ENCODE results near the gene PROCR.
"Not testable (repeated sequence)": the region's sequence is repeated elsewhere in the genome, so short reads cannot be mapped to it uniquely, and the experiment has no call there.

Gene PROCR

DNA sequence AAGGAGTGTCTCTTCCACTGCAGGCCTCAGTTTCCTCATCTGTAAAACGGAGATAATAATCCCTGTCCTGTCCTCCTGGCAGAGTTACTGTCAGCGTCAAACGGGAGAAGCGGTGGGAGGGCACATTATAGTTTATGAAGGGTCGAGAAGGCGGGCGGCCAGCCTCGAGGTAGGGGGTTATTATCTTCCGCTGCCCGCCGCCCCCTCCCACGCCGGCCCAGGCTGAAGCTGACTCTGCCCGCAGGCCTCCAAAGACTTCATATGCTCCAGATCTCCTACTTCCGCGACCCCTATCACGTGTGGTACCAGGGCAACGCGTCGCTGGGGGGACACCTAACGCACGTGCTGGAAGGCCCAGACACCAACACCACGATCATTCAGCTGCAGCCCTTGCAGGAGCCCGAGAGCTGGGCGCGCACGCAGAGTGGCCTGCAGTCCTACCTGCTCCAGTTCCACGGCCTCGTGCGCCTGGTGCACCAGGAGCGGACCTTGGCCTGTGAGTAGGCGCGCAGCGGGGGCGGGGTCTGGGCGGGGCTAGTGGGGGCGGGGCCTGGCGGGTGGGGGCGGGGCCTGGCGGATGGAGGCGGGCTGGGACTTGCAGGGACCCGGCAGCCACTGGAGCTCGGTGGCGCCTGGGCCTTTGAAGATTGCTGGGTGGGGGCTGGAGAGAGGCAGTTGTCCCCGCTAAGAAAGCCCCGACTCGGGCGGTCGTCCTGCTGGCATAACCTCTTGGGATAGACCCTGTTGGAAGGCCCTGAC, 2.8 kb downstream of the PROCR start:
- Mint-ChIP-seq H3K27ac (no peak overlapping the region), H3K36me3 (peaks cover 17% of the 10 kb centered on the region), H3K4me3 (no peak overlapping the region), H3K9me3 (no peaks in the 10 kb centered on the region), H3K4me1 (peaks cover 32% of the 10 kb centered on the region)
- no peak for ATAC-seq
- DNase-seq (ENCODE audit: low spot score in 2 of 2), result no peak

DNA sequence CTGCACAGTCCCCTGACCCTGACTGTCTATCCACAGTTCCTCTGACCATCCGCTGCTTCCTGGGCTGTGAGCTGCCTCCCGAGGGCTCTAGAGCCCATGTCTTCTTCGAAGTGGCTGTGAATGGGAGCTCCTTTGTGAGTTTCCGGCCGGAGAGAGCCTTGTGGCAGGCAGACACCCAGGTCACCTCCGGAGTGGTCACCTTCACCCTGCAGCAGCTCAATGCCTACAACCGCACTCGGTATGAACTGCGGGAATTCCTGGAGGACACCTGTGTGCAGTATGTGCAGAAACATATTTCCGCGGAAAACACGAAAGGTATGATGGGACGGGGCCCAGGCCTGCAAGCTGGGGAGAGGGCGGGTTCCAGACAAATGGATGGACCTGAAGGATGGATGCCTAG, 4.3 kb downstream of the PROCR start:
- Mint-ChIP-seq H3K4me1 (peaks cover 32% of the 10 kb centered on the region), H3K4me3 (no peak overlapping the region), H3K36me3 (peaks cover 17% of the 10 kb centered on the region), H3K9me3 (no peaks in the 10 kb centered on the region), H3K27ac (no peak overlapping the region)
- DNase-seq (ENCODE audit: low spot score in 2 of 2) (no peak), ATAC-seq (no peak)

DNA sequence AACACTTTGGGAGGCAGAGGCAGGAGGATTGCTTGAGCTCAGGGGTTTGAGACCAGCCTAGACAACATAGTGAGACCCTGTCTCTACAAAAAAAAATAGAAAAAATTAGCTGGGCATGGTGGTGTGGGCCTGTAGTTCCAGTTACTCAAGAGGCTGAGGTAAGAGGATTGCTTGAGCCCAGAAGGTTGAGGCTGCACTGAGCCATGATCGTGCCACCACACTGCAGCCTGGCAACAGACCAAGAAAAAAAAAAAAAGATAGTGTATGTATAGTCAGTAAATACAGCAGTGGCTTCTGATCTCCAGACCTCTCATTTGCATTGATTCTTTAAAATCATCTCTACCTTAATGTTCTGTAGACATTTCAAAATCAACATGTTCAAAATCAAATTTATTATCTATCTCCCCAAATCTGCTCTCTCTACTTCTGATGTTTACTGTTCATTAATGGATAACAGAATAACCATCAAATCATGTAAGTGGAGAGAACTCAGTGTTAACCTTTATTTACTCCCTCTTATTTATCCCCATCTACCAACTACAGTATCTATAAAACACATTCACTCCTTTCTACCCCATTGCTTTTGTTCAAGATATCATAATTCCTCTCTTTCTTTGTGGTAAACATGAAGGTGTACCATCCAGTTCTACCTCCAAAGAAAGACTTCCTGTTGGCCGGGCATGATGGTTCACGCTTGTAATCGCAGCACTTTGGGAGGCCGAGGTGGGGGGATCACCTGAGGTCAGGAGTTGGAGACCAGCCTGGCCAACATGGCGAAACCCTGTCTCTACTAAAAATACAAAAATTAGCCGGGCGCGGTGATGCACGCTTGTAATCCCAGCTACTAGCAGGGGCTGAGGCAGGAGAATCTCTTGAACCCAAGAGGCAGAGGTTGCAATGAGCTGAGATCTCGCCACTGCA, 7.7 kb downstream of the PROCR start:
- ATAC-seq (no peak), DNase-seq (ENCODE audit: low spot score in 2 of 2) (no peak)
- H3K9me3 Mint-ChIP-seq, result no peaks in the 10 kb centered on the region
- H3K4me1 Mint-ChIP-seq, result peaks cover 1% of the 10 kb centered on the region
- no peak overlapping the region for H3K27ac Mint-ChIP-seq
- peaks cover 10% of the 10 kb centered on the region for H3K36me3 Mint-ChIP-seq
- H3K4me3 Mint-ChIP-seq, result no peak overlapping the region

DNA sequence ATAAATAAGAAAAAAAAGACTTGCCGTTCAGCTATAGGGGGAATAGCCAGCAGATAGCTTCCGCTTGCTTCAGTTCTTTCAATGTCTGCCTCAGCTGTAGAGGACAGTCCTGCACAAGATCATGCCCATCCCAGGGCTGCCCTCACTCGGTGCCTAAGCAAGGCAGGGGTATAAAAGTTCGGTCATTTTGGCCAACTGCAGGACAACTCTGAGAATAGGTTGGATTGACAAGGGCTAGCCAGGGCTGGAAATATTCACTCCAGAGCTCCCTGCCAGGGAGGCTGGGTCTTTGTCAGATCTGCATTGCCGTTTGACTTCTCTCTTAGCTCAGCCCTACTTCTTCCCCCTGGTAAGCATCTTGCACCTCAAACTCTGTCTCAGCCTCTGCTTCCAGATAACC, 8.4 kb downstream of the PROCR start:
- Mint-ChIP-seq H3K36me3 (peaks cover 10% of the 10 kb centered on the region), H3K4me3 (no peak overlapping the region), H3K9me3 (no peaks in the 10 kb centered on the region), H3K27ac (no peak overlapping the region), H3K4me1 (no peaks in the 10 kb centered on the region)
- no peak for DNase-seq (ENCODE audit: low spot score in 2 of 2)
- no peak for ATAC-seq

DNA sequence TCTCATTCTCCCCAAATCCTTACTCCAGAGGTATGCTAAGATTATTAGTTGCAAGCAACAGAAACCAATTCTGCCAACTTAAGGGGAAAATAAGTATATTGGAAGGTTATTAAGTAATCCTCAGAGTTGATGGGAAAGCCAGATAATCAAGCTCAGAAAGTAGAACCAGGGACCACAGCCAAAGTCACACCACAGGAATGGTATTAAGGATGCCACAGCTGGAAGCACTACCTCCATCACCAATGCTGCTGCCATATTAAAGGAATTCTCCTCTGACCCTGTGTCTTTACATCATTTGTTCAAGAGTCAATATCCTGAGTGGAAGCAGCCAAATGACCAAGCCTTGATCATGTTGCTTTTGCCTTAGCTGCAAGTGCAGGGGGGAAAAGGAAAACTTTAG, 9.9 kb downstream of the PROCR start:
- Mint-ChIP-seq H3K27ac (no peak overlapping the region), H3K9me3 (no peaks in the 10 kb centered on the region), H3K36me3 (peaks cover 10% of the 10 kb centered on the region), H3K4me3 (no peak overlapping the region), H3K4me1 (no peaks in the 10 kb centered on the region)
- ATAC-seq (no peak), DNase-seq (ENCODE audit: low spot score in 2 of 2) (no peak)

DNA sequence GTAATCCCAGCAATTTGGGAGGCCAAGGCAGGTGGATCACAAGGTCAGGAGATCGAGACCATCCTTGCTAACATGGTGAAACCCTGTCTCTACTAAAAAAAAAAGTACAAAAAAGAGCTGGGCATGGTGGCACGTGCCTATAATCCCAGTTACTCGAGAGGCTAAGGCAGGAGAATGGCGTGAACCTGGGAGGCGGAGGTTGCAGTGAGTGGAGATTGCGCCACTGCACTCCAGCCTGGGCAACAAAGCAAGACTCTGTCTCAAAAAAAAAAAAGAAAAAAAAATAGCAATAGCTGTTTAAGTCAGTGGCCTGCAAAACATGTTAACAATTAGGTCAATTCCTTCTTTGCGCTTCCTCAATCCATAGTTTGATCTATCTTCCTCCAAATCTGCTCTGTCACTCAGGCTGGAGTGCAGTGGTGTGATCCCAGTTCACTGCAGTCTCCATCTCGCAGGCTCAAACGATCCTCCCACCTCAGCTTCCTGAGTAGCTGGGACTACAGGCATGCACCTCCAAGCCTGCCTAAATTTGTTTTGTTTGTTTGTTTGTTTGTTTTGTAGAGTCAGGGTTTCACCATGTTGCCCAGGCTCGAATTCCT, 14.9 kb downstream of the PROCR start:
- H3K27ac Mint-ChIP-seq; H3K4me1 Mint-ChIP-seq; H3K4me3 Mint-ChIP-seq; ATAC-seq; H3K36me3 Mint-ChIP-seq; H3K9me3 Mint-ChIP-seq; DNase-seq (ENCODE audit: low spot score in 2 of 2): not testable (repeated sequence)

DNA sequence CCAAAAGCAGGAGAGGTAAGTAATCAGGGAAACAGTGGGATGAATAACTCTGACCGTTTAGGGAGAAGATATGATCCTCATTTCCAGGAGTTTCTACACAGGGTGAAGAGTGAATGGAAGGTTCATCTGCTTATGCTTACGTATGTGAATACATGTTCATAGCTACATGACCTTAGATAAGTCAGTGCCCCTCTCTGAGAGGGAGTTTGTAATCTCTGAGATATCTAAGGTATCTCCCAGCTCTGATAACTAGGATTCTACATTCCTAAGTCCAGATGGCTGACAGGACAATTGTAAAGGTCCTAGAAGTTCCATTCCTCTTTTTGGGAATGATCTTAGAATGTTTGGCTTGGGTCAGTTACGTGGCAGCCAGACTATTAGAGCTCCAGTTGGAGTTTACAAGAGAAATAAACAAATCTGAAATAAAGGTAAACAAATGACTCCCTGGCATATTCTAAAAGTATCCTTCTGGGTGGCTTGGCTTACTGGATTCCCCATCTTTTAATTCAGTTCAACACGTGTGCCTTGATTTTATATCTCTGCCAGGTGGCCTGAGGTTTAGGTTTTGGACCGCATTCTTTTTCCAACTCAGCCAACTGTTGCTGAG, 15.8 kb downstream of the PROCR start:
- H3K9me3 Mint-ChIP-seq, result peaks cover 3% of the 10 kb centered on the region
- no peaks in the 10 kb centered on the region for H3K4me1 Mint-ChIP-seq
- ATAC-seq (no peak), DNase-seq (ENCODE audit: low spot score in 2 of 2) (no peak)
- H3K4me3 Mint-ChIP-seq, result no peak overlapping the region
- H3K27ac Mint-ChIP-seq, result no peak overlapping the region
- H3K36me3 Mint-ChIP-seq, result no peaks in the 10 kb centered on the region

DNA sequence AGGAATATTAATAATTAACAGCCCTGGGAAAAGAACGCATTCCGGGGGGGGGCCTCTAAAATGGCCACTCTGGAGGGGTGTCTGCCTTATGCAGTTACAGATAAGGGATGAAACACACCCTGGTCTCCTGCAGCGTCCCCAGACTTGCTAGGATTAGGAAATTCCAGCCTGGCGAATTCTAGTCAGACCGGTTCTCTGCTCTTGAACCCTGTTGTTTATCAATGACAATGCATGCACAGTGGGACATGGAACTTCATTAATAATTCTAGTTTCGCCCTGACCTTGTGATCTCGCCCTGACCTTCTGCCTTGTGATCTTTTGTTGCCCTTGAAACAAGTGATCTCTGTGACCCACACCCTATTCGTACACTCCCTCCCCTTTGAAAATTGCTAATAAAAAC, 17.4 kb downstream of the PROCR start:
- not testable (repeated sequence) for H3K4me1 Mint-ChIP-seq; H3K9me3 Mint-ChIP-seq; H3K36me3 Mint-ChIP-seq; DNase-seq (ENCODE audit: low spot score in 2 of 2); ATAC-seq; H3K27ac Mint-ChIP-seq; H3K4me3 Mint-ChIP-seq

DNA sequence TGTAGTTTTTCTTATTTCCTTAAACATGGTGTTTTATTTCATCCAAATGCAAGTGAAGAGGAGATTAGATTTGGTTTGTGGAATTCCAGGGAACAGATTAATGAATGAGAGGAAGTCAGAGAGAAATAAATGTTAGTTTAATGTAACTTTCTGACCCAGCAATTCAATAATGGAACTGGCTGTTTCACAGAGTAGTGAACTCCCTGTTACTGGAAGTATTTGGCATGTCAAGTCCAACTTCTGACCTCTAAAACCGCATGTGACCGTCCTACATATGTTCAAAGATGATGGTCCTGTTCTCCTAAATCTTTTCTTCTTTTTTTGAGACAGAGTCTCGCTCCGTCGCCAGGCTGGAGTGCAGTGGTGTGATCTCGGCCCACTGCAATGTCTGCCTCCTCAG, 18.7 kb downstream of the PROCR start:
- peaks cover 3% of the 10 kb centered on the region for H3K9me3 Mint-ChIP-seq
- DNase-seq (ENCODE audit: low spot score in 2 of 2) (no peak), ATAC-seq (no peak)
- no peak overlapping the region for H3K4me3 Mint-ChIP-seq
- H3K4me1 Mint-ChIP-seq, result no peaks in the 10 kb centered on the region
- H3K27ac Mint-ChIP-seq, result no peak overlapping the region
- H3K36me3 Mint-ChIP-seq, result no peaks in the 10 kb centered on the region

DNA sequence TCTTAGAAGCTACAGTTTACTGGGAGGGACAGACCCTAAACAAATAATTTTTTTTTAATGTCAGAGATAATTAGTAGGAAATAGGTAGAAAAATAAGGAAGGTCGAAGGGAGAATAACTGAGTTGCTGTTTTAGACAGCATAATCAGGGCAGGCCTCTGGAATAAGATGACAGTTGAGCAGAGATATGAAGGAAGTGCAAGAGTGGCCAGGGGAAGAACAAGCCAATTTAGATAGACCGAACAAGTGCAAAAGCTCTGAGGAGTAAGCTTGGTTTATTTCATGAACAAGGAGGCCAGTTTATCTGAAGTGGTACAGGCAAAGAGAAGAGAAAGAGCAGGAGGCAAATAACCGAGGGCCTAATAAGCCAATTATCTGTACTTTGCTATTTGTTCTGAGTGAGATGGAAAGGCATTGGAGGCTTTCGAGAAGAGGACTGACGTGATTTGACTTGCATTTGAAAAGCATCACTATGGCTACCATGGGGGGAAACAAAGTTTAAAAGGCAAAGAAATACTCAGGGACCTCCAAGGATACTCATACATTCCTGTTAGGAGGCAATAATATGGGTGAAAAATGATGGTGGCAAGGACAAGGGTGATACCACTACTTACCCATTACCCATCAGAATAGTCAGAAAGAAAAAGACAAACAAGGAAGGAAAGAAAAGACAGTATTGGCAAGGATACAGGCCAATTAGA, 19.7 kb downstream of the PROCR start:
- Mint-ChIP-seq H3K4me1 (no peaks in the 10 kb centered on the region), H3K36me3 (no peaks in the 10 kb centered on the region), H3K4me3 (no peak overlapping the region), H3K27ac (no peak overlapping the region), H3K9me3 (peaks cover 3% of the 10 kb centered on the region)
- DNase-seq (ENCODE audit: low spot score in 2 of 2) (no peak), ATAC-seq (no peak)

DNA sequence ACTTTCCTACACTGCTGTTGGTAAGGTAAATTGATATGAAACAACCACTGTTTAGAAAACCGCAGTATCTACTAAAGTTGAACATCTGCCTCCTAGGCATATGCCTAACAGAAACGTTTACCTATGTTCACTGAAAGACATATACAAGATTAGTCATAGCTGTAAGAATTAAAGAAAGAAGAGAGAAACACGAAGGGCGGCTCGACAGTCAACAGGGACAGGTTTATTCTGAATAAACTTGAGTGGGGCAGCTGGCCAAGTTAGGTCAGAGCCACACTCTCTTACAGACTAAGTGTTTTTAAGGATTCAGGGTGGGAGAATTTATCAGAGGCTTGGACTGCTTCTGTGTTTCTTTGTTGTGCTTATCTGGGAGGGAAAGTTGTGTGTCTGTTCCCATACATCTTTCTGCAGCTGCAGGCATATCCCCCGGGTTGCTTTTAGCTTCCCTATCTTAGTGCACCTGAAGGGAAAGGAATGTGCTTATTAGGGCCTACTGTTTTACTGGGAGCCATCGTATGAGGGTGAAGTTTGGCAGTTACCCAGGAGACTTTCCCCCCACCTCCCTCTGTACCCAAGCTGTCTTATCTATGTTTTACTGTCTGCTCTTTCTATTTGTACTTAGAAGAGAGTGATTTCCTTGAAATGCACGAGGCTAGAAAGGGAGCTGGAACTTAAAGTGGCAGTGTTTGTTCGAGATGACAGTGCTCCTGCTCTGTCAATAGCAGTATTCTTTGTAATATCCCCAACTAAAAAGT, 20.4 kb downstream of the PROCR start:
- Mint-ChIP-seq H3K4me1 (no peaks in the 10 kb centered on the region), H3K27ac (no peak overlapping the region), H3K36me3 (no peaks in the 10 kb centered on the region), H3K4me3 (no peak overlapping the region), H3K9me3 (peaks cover 3% of the 10 kb centered on the region)
- no peak for DNase-seq (ENCODE audit: low spot score in 2 of 2)
- ATAC-seq, result no peak

DNA sequence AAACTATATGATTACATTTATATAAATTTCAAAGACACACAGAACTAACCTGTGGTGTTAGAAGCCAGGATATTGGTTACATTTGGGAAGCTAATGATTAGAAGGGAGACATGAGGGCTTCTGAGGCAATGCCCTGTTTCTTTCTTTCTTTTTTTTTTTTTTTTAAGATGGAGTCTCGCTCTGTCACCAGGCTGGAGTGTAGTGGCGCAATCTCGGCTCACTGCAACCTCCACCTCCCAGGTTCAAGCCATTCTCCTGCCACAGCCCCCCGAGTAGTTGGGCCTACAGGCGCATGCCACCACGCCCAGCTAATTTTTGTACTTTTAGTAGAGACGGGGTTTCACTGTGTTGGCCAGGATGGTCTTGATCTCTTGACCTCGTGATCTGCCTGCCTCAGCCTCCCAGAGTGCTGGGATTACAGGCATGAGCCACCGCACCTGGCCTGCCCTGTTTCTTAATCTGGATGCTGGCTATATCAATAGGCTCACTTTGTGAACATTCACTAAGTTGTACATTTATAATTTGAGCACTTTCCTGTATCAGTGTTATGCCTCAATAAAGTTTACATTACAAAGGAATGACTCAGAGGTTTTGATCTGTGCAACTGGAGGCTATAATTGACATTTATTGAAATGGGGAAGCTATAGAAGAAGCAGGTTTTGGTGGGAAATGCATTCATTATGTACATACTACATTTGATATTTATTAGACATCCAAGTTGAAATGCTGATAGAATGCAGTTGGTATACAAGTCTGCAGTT, 21.3 kb downstream of the PROCR start:
- not testable (repeated sequence) for H3K9me3 Mint-ChIP-seq; DNase-seq (ENCODE audit: low spot score in 2 of 2); ATAC-seq; H3K4me3 Mint-ChIP-seq; H3K27ac Mint-ChIP-seq; H3K4me1 Mint-ChIP-seq; H3K36me3 Mint-ChIP-seq

DNA sequence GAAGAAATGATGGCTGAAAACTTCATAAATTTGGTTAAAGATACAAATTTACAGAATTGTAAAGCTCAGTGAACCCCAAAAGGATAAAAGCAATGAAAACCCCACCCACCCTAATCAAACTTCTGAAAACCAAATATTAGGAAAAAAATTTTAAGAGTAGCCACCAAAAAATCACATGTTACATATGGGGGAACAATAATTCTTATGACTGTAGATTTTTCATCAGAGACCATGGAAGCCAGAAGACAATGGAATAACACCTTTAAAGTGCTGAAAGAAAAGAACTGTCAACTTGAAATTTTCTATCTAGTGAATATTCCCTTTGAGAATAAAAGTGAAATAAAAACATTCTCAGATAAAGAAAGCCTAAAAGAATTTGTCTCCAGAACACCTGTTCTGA, 24.4 kb downstream of the PROCR start:
- H3K4me1 Mint-ChIP-seq, result peaks cover 5% of the 10 kb centered on the region
- no peaks in the 10 kb centered on the region for H3K36me3 Mint-ChIP-seq
- H3K9me3 Mint-ChIP-seq, result no peaks in the 10 kb centered on the region
- ATAC-seq (no peak), DNase-seq (ENCODE audit: low spot score in 2 of 2) (no peak)
- H3K4me3 Mint-ChIP-seq, result no peak overlapping the region
- H3K27ac Mint-ChIP-seq, result no peak overlapping the region

DNA sequence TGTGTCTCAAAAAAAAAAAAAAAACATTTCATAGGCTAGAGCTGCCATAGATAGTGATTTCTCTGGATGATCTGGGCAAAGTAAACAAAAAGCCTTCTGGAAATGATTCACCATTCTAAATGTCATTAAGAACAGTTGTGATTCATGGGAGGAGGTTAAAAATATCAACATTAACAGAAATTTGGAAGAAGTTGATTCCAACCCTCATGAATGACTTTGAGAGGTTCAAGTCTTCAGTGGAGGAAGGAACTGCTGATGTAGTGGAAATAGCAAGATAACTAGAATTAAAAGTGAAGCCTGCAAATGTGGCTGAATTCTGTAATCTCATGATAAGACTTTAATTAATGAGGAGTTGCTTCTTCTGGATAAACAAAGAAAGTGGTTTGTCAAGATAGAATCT, 27.9 kb downstream of the PROCR start:
- ATAC-seq (no peak), DNase-seq (ENCODE audit: low spot score in 2 of 2) (no peak)
- Mint-ChIP-seq H3K4me1 (peaks cover 5% of the 10 kb centered on the region), H3K4me3 (no peak overlapping the region), H3K27ac (no peak overlapping the region), H3K9me3 (peaks cover 4% of the 10 kb centered on the region), H3K36me3 (no peaks in the 10 kb centered on the region)
